Endothelial cell of umbilical vein (primary cell): ENCODE measurements around the gene MORN5. TPM values are rescaled to one million over a fixed set of nuclear protein-coding genes. Genes with fewer than 3 reads are reported as not detected.

ENCODE experiments used
- BruUV-seq: library from RNA; stranded (reverse); fragments of 400-500 nt; replicated peaks from 2 replicates; lab custom pipeline; 2021; lab: Mats Ljungman, UMichigan
- CTCF ChIA-PET: fragments of 300-600, 350-600 bp; sonication (Branson Sonifier 250); formaldehyde crosslinking; loops from one replicate; lab custom pipeline; 2021; ENCODE audit warnings: antibody characterized with exemption, inconsistent platforms; lab: Charles Lee
- POLR2A ChIA-PET: fragments of 300-600, 350-600 bp; sonication (Branson Sonifier 250); formaldehyde crosslinking; loops from one replicate; lab custom pipeline; 2021; ENCODE audit warnings: antibody characterized with exemption, inconsistent platforms; lab: Charles Lee
- DNase-seq: peaks from one replicate; pipeline ENCODE4 v3.0.0-alpha.2; 2011; ENCODE audit warnings: low read depth, low spot score
- FAIRE-seq: peaks from 2 replicates; lab custom pipeline; 2011; peaks lifted over from hg19 to GRCh38; lab: Jason Lieb, UNC
- H2AFZ ChIP-seq: 2 replicates; pipeline ENCODE4 v1.6.0; 2012; ENCODE audit warnings: low read depth, low read length, control low read depth, inconsistent platforms
- H3K27ac ChIP-seq: 2 replicates; pipeline ENCODE4 v1.5.1; 2011; ENCODE audit warnings: low read depth, mild to moderate bottlenecking, control low read depth, low read length, moderate library complexity; ENCODE audit not compliant: insufficient read depth
- H3K27me3 ChIP-seq, 2 experiments: 2 replicates each; pipeline versions ENCODE4 v1.6.0 to v1.6.1; 2011; ENCODE audit warnings: low read length in 2 of 2, mixed read lengths in 1 of 2; ENCODE audit not compliant: control insufficient read depth in 2 of 2, insufficient read depth in 2 of 2
- H3K36me3 ChIP-seq, 2 experiments: 2 replicates in 1 of 2; 3 replicates in 1 of 2; pipeline ENCODE4 v1.5.1; 2011; ENCODE audit warnings: low read length in 2 of 2, mild to moderate bottlenecking in 1 of 2, moderate library complexity in 1 of 2; ENCODE audit not compliant: control insufficient read depth in 2 of 2, insufficient read depth in 2 of 2; ENCODE audit errors: extremely low read depth in 1 of 2
- H3K4me1 ChIP-seq: 3 replicates; pipeline ENCODE4 v1.5.1; 2011; ENCODE audit warnings: mild to moderate bottlenecking, low read length; ENCODE audit not compliant: control insufficient read depth, insufficient read depth; ENCODE audit errors: extremely low read depth
- H3K4me2 ChIP-seq: 2 replicates; pipeline ENCODE4 v1.6.1; 2011; ENCODE audit warnings: low read length, control low read depth, mixed read lengths; ENCODE audit not compliant: insufficient read depth
- H3K4me3 ChIP-seq, 3 experiments: fragments of 200-600 bp in 1 of 3; sonication (generic), shearing (Covaris generic) in 1 of 3; replicated peaks in 1 of 3; 2 replicates each; pipeline ENCODE4 v1.5.1; 2011 to 2016; ENCODE audit warnings: control low read depth in 3 of 3, low read length in 3 of 3, mild to moderate bottlenecking in 2 of 3, inconsistent platforms in 1 of 3, low read depth in 1 of 3, moderate library complexity in 1 of 3; ENCODE audit not compliant: insufficient read depth in 1 of 3
- H3K79me2 ChIP-seq: 2 replicates; pipeline ENCODE4 v1.6.0; 2012; ENCODE audit warnings: low read length, inconsistent platforms; ENCODE audit not compliant: control insufficient read depth, insufficient read depth
- H3K9ac ChIP-seq: replicated peaks from 2 replicates; pipeline ENCODE3; 2011; ENCODE audit warnings: low read length, control low read depth; ENCODE audit not compliant: insufficient read depth; ENCODE audit errors: extremely low read depth
- H3K9me1 ChIP-seq: replicated peaks from 3 replicates; pipeline ENCODE4 v1.6.0; 2011; ENCODE audit warnings: mild to moderate bottlenecking, low read length; ENCODE audit not compliant: control insufficient read depth, insufficient read depth; ENCODE audit errors: extremely low read depth
- H3K9me3 ChIP-seq: replicated peaks from 2 replicates; pipeline ENCODE4 v1.5.1; 2012; ENCODE audit warnings: low read length, inconsistent platforms; ENCODE audit not compliant: control insufficient read depth, insufficient read depth
- H4K20me1 ChIP-seq: replicated peaks from 2 replicates; pipeline ENCODE3; 2011; ENCODE audit warnings: mild to moderate bottlenecking, low read length; ENCODE audit not compliant: control insufficient read depth, insufficient read depth; ENCODE audit errors: extremely low read depth
- CTCF ChIP-seq, 2 donors: IDR thresholded peaks; 1 replicate in 1 of 2; 2 replicates in 1 of 2; pipeline ENCODE4 v1.5.1; 2011; ENCODE audit warnings: low read length in 2 of 2, mild to moderate bottlenecking in 2 of 2, moderate library complexity in 2 of 2, control low read depth in 1 of 2, inconsistent platforms in 1 of 2, low read depth in 1 of 2; ENCODE audit not compliant: insufficient read depth in 1 of 2; ENCODE audit errors: extremely low read depth in 1 of 2
- EZH2 ChIP-seq: IDR thresholded peaks from 2 replicates; pipeline ENCODE4 v1.6.1; 2012; ENCODE audit warnings: borderline replicate concordance, low read depth, mild to moderate bottlenecking, moderate library complexity, low read length, inconsistent platforms; ENCODE audit not compliant: severe bottlenecking
- FOS ChIP-seq: IDR thresholded peaks from 2 replicates; pipeline ENCODE4 v1.6.1; 2011; ENCODE audit warnings: mild to moderate bottlenecking, low read length, moderate library complexity, borderline replicate concordance; ENCODE audit not compliant: insufficient read depth
- GATA2 ChIP-seq: IDR thresholded peaks from 2 replicates; pipeline ENCODE4 v1.7.0; 2011; ENCODE audit warnings: low read depth, mild to moderate bottlenecking, moderate library complexity, mixed read lengths, low read length; ENCODE audit not compliant: insufficient read length, insufficient read depth
- JUN ChIP-seq: IDR thresholded peaks from 2 replicates; pipeline ENCODE4 v1.6.1; 2011; ENCODE audit warnings: borderline replicate concordance, low read depth; ENCODE audit not compliant: insufficient read length, insufficient read depth
- MAX ChIP-seq: IDR thresholded peaks from 2 replicates; pipeline ENCODE4 v1.6.1; 2011; ENCODE audit not compliant: insufficient read depth, insufficient read length
- MYC ChIP-seq: IDR thresholded peaks from one replicate; pipeline ENCODE4 v1.6.1; 2011; ENCODE audit warnings: mild to moderate bottlenecking, low read depth, low read length
- POLR2A ChIP-seq: IDR thresholded peaks from 2 replicates; pipeline ENCODE4 v1.6.1; 2012; ENCODE audit warnings: low read depth, mild to moderate bottlenecking, control low read depth, low read length
- POLR2AphosphoS5 ChIP-seq: IDR thresholded peaks from 2 replicates; pipeline ENCODE4 v1.6.1; 2012; ENCODE audit warnings: low read depth, mild to moderate bottlenecking, control low read depth, low read length, moderate library complexity; ENCODE audit not compliant: insufficient read depth
- dilution Hi-C: fragments of 300-500 bp; cut with MboI; formaldehyde crosslinking; loops from one replicate; pipeline ENCODE4 v1.15.0; 2019; ENCODE audit warnings: low sequenced_read_pairs; ENCODE audit not compliant: extremely low pct_ligation_motif_present
- intact Hi-C: fragments of 100-400 bp; cut with micrococcal nuclease; formaldehyde crosslinking; loops from one replicate; pipeline ENCODE4 v1.10.0; 2022
- polyA plus RNA-seq, 4 experiments: library from polyadenylated mRNA; depleted of rRNA in 3 of 4; stranded (reverse) in 3 of 4; unstranded in 1 of 4; fragments of >200 nt; gene quantifications; 2 replicates each; pipeline versions ENCODE4 v1.2.1 to v1.2.3, GENCODE V29; 2011 to 2012; ENCODE audit warnings: missing spikeins in 1 of 4
- total RNA-seq: library from RNA; stranded (reverse); gene quantifications from 2 replicates; pipeline ENCODE4 v1.2.3, GENCODE V29; 2021

MORN5 gene
- total and polyA plus RNA-seq, 2 donors (not counting 3 experiments of a cell fraction or from before 2014, with no cell fraction given), result not detected

GRCh38 chr9:122122468-122122867, 37.2 kb upstream of the MORN5 start:
- Histone ChIP-seq H3K4me2 (no peak overlapping the region), H3K4me3 (no peak overlapping the region), H3K9me3 (no peaks in the 10 kb centered on the region), H3K27ac (no peak overlapping the region), H3K27me3 (no peaks in the 10 kb centered on the region), H3K79me2 (no peaks in the 10 kb centered on the region), H2AFZ (no peak overlapping the region), H3K9me1 (no peaks in the 10 kb centered on the region), H3K36me3 (no peaks in the 10 kb centered on the region), H4K20me1 (no peaks in the 10 kb centered on the region), H3K9ac (no peak overlapping the region), H3K4me1 (peaks cover 7% of the 10 kb centered on the region)
- intact Hi-C loops, result no loop called here
- TF ChIP-seq POLR2A (no peak), MAX (no peak), EZH2 (no peak), POLR2AphosphoS5 (no peak), CTCF (IDR thresholded peaks at IDR 0.05; ENCODE audit: extremely low read depth in 1 of 2, insufficient read depth in 1 of 2, low read depth in 1 of 2, low read length in 2 of 2) (no peak), MYC (no peak), FOS (no peak), JUN (no peak), GATA2 (no peak)
- DNase-seq (no peak), FAIRE-seq (no peak)
- ChIA-PET POLR2A (no interaction called here), CTCF (interaction anchor here (1.0 to 14.3 kb wide), 12 partner anchors 9 to 576 kb away, joined by 3 to 576 read pairs (median 8); no protein-coding TSS in a partner anchor)
- dilution Hi-C loops, result loop anchor here (25.0 kb wide), 1 partner anchor 240 kb away; the partner anchor contains the start of gene PTGS1
- BruUV-seq, result no TSS peak
